HG02884 (cell line): ENCODE measurements around the gene FEZF2.

ENCODE experiments used
- ATAC-seq: cut with Tn5 transposase; IDR thresholded peaks from one replicate; pipeline ENCODE4 v1.9.1; 2021; ENCODE audit warnings: mild to moderate bottlenecking, moderate library complexity; ENCODE audit not compliant: unreplicated experiment

FEZF2 gene

DNA sequence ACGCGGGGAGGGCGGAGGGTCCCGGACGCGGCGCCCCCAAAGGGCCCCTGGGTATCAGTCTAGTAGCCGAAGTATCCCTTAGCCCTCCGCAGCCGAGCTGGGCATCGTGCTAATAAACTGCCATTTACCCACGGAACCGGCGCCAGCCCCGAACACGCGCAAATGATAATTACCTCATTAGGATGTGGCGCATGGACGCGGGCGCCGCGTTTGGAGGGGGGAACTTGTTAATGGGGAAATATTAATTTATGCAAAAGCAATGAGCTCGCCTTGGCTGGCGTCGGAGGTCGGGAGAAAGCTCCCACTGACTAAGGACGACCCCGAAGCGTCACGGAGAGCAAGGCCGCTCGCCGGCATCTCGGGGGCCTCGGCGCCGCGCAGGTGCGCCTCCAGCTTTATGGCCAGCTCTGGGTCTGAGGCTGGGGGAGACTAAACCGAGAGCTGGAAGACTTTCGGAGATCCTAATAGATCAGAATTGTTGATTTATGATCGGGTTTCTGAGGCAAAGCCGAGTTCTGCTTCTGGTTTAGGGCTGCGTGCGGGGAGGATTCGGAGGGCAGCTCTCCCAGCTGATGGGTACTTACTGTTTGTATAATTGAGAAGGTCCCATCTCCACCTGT lies 474 bp upstream of the FEZF2 start:
- no peak for ATAC-seq

DNA sequence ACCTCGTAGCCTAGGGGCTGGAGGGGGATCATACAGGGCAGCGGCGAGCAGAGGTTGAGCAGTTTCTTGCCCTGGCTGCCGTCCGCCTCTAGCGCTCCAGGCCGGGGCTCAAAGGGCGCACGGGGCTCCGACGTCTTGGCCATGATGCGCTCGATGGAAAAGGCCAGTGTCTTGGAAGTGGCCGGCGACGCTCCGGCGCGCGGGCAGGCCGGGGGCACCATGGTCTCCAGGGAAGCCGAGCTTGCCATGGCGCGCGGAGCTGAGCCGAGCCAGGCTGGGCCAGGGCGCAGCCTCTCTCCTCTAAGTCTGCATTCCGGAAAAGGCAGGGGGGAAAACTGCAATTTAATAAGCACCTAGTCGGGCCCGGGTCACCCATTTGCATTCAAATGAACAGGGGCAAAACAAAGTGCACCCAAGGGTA lies 719 bp downstream of the FEZF2 start:
- ATAC-seq = no peak

DNA sequence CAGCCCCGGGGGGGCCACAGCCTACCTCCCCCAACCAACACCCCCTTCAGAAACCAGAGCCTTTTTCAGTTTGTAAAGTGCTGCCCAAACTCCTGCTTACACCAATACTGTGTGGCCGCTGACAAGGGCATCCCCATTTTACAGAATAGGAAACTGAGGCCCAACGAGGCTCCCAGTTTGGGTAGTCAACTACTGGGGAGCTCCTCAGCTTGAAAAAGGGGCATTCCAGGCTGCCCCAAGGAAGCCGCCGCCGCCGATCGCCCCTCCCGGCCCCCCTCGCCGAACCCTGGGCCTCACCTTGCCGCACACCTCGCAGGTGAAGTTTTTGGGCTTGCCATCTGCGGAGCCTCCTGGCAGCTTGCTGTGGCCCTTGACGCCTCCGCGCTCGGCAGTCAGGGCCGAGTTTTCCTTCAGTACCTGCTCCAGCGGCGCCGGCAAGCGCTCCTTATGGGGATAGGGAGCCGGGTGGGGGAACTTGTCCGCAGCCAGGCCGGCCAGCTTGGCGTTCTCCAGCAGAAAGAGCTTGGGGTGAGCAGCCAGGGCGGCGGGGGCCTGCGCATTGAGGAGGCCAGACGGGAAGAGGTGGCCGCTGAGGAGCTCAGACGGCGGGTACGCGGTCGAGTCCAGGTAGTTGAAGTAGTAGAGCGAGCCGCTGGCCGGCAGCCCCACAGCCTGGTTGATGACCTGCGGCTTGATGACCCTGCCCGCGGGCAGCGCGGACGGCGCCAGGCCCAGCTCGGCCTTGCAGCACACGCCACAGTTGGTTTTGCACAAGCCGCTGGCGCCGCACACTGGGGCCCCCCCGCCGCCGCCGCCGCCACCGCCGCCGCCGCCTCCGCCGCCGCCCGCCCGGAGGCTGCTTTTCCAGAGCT lies 1.4 kb downstream of the FEZF2 start:
- no peak for ATAC-seq

DNA sequence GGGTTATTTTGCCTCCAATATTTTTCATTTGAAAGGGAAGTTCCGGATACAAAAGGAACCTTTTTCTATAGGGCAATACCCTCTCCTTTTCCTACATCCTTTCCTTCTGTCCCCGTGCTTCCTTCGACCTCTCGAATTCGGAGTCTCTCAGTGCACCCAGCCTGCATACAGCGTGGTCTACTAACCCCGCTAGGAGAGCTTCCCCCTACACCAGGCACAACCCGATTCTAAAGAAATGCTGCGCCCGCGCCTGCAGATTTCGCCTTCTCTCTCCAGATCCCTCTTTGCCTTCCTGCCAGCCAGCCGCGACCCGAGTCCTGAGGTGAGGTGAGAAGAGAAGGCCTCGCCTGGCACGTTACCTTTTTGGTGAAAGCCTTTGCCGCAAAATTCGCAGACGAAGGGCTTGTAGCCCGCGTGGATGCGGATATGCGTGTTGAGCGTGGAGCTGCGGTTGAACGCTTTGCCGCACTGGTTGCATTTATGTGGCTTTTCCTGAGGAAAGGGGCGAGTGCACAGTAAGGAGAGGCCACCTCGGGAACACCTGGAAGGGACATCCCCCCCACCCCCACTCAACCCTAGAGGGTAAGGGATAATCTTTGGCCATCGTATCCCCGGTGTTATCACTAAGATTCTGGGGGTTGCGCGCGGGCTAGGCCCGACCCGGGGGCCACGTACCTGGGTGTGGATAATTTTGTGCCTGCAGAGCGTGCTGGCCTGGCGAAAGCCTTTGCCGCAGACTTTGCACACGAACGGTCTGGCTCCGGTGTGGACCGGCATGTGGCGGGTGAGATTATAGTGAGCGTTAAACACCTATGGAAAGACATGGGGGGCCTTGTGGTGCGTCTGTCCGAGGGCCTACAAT lies 2.3 kb downstream of the FEZF2 start:
- no peak for ATAC-seq

DNA sequence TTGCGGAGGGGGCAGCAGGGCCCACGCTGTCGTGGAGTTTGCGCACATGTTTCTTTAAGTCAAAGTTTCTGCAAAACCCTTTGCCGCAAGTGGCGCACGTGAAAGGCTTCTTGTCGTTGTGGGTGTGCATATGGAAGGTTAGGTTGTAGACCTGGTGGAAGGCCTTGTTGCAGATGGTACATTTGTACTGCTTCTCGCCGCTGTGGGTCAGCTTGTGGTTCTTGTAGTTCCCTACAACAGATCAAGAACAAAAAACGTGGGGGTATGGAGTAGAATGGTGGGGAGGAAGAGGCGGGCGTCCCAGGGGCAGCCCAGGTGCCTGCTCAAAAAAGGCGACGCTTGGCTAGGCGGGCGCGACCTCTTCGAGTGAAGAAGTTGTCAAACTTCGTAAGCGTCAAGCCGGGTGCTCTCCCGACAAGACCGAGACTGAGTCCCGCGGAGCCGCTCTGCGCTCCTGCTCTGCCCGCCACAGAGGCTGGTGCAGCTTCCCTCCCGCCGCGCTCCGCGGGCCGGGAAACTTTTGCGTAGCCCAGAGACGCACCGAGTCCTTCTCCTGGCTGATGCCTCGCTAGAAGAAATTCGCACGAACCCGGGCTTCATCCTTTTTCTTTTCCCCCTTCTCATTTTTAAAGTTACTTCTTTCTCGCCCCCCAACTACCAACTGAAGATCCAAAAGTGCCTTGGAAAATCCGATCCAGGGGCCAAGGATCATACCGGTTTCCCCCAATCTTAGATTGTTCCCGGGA lies 3.1 kb downstream of the FEZF2 start:
- no peak for ATAC-seq

DNA sequence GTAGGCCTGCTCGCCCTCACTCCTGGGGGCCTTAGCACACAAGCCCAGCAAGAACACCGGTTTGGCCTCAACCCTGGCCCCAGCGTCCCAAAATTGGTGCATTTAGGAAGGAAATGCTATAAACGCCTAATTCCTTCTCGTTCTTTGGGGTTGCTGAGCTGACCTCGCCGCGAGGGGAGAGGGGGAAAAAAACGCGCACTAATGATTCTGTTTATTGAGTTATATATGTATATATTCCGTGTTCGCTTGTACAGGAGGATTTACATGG lies 3.9 kb downstream of the FEZF2 start:
- ATAC-seq = no peak

DNA sequence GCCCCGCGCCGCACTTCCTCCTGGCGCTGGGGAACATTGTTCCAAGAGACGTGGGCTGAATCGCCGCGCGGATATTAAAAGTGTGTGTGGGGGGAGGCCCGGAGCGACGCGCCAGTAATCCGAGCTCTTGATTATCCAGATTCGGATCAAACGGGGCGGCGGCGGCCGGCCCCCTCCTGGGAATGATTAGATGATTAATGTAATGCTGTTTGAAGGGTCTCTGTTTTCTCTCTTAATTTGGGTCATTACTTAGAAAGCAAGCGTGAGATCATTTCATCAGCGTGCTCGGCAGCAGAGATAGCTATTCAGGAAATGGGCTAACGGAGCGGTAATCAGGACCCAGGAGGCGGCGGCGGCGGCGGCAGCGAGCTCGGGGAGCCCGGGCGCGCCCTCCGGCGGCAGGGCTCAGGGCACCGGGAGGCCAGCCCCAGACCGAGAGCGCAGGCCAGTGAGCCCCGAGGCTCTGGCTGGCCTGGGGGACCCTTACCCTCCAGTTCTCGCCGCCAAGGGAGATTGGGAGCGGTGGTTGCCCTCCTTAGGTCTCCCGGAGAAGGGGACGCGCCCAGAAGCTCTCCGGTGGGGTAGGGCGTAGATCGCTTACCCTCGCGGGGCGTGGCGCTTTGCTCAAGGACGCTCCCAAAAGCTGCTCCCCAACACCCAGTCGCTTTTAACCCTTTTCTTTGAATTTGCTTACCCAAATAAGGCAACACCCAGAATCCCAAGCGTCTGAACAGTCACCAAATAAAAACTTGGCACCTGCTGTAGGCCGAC lies 4.5 kb downstream of the FEZF2 start:
- no peak for ATAC-seq

DNA sequence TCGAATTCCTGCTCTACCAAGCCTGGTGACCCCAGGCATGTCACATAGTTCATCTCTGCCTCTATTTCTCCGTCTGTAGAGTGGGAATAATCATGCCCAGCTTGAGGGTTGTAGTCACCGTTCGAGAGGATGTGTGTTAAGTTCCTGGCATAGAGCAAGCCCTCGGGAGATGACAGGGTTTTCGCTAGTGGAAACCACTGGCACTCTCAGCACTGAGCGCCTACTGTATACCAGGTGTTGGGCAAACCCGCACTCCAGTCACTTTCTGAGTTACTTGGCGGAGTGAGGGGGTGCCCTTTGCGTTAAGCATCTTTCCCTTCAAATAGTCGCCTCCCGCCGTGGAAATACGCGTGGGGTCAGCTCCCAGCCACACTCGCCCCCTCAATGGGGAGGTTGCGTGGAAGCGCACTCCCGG lies 5.1 kb downstream of the FEZF2 start:
- no peak for ATAC-seq

DNA sequence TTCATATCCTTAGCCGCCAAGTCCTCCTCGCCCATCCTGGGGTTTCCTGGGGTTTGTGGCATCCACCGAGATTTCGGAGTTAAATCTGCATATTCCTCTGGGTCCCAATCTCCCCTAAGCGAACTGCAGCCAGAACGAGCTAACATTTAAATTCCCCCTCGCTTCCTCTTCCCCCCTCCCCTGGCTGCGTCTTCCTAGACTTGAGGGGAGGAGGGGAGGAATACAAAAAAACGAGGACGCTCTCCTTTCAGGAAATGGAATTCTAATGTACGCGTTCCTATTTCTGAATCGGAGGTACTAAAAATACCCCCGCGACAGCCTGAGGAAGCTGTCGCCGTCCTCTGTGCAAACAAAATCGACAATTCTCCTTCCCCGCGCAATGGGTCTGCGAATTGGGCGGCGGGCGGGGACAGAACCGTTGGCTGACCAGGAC lies 5.6 kb downstream of the FEZF2 start:
- no peak for ATAC-seq

DNA sequence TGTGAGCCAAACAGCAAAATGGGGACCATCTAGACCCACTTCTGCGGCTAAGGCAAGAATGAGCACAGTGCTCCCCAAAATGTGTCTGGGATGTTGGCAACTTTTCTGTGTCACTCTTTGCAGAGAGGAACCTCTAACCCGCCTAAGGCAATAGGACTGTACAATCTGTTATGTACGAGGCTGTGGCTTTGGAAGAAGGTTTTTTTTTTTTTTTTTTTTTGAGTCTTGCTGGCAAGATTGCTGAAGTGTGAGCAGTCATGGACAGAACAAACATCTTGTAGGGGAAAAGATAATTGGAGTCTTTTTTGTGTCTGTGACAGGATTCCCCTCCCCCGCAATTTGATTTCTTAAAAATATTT lies 7.2 kb downstream of the FEZF2 start:
- ATAC-seq = no peak

DNA sequence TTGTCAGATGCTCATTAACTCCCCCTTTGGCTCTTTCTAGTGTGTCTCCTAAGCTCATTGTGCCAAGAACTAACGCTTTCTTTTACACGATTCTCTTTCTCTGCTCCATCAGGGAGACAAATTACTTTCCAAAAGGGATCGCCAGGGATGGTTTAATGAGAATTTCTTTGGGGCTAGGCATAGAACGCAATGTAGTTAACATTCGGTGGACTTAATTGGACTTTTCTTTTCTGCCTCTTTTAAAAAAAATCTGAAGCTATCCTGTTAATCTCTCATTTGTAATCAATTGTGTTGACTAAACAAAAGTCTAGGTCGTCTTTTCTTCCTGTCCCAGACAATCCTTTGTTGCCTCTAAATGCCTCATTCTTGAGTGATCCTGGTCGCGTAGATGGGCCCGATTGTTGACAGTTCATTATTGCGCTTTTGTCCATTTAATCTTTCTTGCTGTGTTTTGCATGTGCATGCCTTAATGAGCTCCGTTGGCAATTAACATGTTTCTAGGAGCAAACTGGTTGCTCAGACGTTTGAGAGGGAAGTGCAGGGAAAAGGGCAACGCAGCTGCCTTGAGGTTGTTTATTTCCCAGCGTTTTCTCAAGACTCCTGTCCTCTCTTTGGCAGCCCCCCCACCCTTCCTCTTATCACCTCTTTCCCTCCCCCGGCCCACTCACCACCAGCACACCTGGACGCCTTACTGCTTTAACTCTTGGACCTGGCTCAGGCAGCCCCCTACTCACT lies 7.8 kb downstream of the FEZF2 start:
- ATAC-seq = no peak

DNA sequence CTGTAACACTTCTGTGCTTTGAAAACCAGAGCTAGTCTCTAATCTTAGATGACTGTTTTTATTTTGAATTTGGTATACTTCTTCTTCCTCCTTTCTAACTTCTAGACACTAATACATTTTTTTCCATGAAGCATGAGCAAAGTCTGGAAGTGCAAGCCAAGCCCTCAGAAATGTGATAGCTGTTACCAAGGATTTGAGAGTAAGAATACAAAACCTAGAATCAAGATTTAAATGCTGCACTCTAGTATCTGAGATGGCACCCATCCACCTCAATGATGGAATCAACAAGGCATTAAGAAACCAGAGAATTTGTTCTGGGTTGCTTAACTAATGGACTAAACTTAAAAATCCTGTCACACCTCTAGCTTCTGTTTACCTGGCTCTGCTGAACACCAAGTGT lies 9.2 kb downstream of the FEZF2 start:
- ATAC-seq = no peak

DNA sequence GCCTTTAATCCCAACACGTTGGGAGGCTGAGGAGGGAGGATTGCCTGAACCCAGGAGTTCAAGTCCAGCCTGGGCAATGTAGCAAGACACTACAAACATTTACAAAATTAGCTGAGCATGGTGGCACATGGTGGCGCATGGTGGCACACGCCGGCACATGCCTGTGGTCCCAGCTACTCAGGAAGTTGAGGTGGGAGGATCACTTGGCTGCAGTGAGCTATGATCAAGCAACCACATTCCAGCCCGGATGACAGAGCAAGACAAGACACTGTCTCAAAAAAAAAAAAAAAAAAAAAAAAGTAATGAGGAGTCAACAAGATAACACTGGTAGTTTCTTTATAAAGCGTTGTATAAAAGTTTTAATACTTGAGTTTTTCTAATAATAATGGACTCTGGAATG lies 10.1 kb downstream of the FEZF2 start:
- no peak for ATAC-seq

DNA sequence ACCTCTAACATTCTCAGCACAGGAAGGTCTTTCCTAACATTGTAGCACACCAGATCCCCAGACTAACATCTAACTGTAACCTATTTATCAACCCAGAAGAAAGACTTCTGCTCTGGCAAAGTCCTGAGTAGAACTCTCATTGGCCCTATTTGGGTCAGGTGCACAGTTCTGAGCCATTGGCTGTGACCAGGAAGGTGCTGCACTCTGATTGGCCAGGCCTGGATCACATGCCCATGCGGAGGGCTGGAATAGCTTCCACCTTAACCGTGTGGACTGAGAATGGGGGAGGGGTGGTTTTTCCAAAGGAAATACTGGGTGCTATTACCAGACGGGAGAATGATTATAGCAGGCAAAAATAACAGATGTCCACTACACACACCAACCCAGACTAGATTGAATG lies 11.5 kb downstream of the FEZF2 start:
- no peak for ATAC-seq

DNA sequence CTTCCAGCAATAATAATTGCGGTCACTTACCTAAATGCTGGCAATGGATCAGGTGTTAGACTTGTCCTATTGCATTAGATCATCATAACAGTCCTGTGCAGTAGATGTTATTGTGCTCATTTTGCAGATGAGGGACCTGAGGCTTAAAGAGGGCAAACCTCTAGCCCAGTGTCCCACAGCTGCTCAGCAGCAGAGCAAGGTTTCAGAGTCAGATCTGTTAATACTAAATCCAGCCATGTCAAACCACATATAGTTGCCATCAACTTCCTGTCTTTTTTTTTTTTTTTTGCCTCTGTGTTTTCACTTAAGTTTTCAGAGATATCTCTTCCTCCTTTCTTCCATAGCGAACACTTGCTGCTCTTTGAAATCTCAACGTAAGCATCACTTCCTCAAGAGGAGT lies 12.1 kb downstream of the FEZF2 start:
- no peak for ATAC-seq

DNA sequence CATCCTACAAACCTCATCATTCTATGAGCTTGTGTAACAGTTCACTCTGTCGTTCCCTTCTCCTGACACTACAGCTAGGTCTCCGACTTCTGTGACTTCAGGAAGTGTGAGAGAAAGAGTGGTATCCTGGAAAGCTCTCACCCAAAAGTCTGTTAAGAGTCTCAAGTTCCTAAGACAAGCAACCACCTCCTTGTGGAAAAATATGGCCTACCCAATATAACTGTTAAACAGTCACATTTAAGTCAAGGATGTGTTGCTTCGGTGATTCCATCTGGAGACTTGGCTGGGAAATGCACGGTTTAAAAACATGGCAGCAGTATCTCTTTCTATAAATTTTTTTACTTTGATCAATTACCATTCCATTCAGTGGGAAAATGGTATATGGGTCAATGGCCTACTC lies 13.8 kb downstream of the FEZF2 start:
- ATAC-seq = no peak

DNA sequence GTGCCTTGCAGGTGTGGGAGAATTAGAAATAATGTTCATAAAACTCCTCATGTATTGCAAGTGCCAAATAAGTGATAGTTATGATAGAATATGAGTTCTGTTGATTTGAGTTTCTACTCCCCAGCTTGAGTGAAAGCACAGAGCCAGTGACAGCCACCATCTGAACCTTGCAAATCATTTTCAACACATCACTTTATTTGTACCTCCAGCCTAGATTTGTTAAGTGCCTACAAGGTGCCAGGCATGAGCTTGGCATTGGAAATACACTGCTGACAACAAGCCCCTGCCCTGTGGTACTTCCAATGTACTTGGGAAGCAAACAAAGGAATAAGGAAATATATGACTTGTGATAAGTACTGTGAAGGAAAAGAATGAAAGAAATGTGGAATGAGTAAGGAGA lies 17.0 kb downstream of the FEZF2 start:
- ATAC-seq = no peak

DNA sequence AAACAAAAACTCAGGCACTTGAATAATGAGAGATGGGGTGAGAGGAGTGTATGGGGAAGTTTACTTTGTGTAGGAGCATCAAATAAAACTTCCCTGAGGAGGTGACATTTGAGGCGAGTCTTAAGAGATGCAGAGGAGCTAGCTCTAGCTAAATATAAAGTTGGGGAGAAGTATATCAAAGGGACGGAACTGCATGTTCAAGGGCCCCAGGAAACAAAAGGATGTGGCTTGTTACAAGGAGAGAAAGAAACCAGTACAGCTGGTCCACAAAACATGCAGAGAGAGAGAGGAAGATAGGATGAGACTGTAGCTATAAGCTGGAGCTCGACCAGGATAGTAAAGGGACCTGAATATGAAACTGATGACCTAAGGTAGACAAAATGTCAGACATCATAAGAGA lies 17.6 kb downstream of the FEZF2 start:
- ATAC-seq = no peak

DNA sequence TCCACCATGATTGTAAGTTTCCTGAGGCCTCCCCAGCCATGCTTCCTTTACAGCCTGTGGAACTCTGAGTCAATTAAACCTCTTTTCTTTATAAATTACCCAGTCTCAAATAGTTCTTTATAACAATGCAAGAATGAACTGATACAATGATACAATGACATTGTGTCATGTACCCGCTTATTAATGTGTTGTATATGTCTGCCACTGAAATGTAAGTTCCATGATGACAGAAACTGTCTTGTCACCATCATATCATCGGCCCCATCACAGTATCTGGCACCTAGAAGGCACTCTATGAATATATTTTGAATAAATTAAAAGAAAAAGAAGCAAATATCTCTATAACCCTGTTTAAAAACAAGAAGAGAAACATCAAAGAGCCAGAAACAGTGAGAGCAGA lies 29.6 kb downstream of the FEZF2 start:
- ATAC-seq = no peak

DNA sequence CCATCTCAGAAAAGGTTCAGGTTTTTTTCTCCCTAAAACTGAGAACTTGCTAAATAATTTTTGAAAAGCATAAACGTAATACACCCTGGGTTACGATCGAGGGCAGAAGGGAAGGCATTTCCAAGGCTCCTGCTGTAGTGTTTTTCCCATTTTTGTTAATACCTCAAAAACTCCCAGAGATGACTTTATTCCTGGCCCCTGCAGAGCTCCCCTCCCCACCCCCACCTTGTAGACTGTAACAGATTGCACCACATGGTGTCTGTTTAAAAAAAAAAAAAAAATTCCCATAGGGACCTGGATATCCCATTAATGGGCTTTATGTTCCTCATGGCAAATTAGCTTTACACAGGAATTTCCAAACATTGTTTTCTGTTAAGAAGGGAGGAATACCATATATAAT lies 38.2 kb downstream of the FEZF2 start:
- ATAC-seq = no peak
